Activated CD4-positive, alpha-beta T cell treated with anti-CD3 and anti-CD28 coated beads, Interleukin-2, amount 50 U/mL, for 48 hours (primary cell): Measurements from ENCODE around the gene TMEM51.

Experiments
- DNase-seq, 2 experiments: peaks; one replicate each; pipeline ENCODE4 v3.0.0-alpha.2; 2020

The TMEM51 gene

DNA sequence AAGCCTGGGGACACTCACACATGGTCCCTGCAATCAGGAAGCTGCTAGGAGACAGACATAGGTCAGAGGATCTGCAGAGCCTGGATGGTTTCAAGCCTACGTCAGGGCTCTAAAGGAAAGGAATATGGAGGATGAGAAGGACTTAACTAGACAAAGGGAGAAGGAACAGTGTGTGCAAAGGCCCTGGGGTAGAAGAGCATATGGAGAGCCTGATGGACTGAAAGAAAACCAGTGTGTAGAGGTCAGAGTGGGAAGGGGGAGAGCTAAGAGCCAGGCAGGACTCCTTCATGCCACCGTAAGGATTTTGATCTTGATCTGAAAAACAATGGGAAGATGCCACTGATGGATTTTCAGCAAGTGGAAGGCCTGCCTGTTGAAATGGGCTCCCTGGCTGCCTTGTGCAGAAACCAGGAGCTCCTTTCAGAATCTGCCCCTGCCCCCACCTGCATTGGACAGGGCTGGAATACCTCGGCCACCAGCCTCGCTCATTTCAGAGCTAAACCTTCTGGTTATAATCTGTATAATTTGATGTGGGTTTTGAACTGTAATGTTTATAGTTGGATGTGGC lies 102.1 kb downstream of the TMEM51 start:
- DNase-seq: no peak

DNA sequence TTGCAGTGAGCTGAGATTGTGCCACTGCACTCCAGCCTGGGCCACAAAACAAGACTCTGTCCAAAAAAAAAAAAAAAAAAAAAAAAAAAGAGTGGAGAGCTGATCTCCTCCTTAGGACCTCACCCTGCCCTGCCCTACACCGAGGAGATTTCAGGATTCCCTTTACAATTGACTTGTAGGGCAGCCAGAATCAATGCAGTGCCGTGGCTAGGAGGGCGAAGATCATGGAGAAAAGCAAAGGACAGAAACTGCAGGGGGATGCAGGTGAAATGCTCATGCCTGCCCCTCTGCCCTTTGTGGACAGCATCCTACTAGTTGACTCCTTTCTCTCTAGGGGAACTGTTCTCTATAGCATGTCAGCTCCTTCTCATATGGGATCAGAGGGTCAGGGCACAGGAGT lies 103.0 kb downstream of the TMEM51 start:
- no peak for DNase-seq

DNA sequence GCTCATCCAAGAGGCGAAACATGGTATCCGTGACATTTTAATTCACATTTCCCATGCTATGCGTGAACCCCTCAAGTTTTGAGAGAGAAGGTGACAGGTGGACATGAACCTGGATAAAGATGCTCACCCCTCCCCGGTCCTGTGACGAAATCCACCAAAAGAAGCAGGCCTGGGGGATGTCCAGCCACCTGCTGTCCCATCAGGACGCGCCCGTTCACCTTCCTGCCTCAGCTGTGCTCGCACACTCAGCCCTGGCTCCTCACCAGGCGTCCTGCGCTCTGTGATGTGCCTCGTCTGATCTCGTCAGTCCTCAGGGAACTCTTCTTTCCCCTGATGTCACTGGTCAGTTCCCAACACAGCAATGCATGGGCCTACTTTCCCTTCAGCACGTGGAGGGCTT lies 103.8 kb downstream of the TMEM51 start:
- no peak for DNase-seq

DNA sequence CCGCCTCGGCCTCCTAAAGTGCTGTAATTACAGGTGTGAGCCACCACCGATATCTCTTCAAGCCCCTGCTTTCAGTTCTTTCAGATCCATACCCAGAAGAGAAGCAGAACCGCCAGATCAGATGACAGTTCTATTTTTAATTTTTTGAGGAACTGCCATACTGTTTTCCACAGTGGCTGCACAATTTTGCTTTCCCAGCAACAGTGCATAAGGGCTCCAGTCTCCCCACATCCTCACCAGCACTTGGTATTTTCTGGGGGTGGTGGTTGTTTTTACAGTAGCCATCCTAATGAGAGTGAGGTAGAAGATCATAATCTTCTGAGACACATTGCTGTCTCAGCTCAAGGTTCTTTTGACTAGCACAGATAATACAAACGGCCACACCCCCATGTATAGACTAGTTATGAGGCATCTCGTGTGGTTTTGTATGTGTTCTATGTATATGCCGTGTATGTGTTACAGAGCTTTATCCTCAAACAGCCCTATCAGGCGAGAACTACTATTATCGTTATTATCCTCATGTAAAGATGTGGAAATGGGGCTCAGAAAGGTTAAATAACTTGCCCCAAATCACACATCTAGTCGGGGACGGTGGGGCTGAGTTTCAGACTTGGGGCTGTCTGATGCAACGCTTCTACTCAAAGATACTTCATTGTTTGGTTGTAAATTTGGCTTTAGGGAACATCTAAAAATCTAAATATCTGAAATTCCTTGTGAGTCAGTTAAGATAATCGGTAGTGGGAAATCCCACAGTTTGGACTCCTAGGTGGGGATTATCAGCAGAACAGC lies 105.5 kb downstream of the TMEM51 start:
- no peak for DNase-seq

DNA sequence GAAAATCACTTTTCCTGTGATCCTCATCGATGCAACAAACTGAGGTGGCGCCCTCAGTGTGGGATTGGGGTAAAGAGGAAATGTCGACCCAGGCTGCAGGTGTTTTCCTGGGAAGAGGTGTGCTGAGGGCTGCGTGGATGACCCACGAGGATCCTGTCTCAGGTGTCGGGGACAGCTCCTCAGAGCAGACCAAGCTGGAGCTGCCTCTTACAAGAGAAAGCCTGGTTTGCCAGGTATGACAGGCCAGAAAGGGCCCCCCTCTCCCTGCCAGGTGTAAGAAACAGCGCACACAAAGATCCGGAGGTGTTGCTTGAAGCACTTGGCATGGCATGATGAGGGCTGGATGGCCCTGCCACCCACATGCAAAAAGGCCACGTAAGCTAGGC lies 106.1 kb downstream of the TMEM51 start:
- DNase-seq: no peak

DNA sequence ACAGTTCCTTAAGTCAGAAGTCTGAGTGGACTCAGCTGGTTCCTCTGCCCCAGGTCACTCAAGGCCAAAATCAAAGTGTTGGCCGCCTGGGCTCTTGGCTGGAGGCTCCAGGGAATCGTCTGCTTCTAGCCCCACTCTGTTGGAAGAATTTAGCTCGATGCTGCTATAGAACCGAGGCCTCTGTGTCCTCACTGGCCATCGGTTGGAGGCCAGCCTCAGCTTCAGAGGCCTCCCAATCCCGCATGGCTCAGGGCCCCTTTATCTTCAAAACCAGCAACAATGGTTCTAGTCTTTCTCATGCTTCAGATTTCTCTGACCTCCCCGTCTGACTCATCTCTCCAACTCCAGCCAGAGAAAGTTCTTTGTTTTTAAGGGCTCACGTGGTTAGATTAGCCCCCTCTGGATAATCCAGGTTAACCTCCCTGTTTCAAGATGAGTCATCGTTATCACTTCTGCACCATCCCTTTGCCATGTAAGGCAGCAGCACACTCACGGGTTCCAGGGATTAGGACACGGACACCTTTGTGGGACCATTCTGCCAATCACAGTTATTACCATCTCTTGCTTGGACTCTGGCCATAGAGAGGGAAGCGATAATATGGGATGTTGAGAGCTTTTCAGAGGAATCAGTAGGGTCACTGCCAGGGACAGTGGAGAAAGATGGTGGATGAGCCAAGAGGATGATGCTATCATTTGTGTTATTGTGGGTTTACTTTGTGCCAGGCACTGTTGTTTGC lies 107.0 kb downstream of the TMEM51 start:
- DNase-seq: no peak

DNA sequence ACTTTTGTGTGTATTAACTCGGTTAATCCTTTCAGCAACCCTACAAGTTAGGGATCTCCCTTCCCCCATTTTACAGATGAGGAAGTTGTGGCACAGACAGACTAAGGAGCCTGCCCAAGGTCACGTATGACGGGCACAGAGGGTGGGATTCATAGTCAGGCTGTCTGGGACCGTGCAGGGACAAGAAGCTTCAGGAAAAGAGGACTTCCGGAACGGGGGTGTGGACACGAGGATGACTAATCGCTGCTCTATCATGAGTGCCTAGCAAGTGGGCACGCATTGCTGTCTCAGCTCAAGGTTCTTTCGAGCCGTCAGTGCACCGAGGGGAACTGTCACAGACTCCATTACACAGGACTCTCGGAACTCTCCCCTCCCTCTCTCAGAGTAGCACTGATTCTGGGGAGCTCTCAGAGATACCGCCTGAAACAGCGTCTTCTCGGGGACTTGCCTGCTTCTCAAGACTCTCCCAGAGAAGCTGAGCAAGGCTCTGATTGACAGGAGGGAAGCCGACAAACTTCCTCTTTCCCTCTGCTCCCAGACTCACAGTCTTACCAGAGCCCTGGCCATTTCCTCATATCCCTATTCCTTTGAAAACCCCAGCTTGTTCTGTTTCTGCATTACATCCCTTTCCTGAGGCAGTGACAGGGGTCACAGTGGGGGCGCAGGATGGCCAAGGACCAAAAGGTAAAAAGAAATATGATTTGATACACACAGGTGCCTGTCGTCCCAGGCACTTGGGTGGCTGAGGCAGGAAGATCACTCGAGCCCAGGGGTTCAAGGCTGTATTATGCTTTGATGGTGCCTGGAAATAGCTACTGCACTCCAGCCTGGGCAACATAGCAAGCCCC lies 107.8 kb downstream of the TMEM51 start:
- peak; percentile 21 to 51 for DNase-seq

DNA sequence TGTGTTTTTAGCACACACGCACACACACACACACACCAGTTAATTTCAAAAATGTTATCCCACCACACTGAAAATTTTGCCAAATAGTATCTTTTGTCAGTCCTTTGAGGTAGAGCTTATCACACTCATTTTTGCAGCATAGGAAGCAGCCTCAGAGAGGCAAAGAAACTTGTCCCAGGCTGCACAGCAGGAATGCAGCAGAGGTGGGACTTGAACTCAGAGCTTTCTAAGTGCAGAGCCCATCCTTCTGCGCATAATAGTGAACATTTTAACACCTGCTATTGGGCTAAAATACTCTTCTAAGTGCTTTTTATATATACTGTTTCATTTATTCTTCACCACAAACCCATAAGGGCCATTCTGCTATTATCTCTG lies 108.4 kb downstream of the TMEM51 start:
- DNase-seq: no peak

DNA sequence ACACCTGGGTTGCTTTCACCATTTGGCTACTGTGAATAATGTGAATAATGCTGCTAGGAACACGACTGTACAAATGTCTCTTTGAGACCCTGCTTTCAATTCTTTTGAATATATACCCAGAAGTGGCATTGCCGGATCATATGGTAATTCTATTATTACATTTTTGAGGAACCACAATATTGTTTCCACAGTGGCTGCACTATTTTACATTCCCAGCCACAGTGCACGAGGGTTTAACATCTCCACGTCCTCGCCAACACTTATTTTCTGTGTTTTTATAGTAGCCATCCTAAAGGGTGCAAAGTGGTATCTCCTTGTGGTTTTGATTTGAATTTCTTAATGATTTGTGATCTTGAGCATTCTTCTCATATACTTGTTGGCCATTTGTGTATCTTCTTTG lies 109.2 kb downstream of the TMEM51 start:
- DNase-seq: no peak

DNA sequence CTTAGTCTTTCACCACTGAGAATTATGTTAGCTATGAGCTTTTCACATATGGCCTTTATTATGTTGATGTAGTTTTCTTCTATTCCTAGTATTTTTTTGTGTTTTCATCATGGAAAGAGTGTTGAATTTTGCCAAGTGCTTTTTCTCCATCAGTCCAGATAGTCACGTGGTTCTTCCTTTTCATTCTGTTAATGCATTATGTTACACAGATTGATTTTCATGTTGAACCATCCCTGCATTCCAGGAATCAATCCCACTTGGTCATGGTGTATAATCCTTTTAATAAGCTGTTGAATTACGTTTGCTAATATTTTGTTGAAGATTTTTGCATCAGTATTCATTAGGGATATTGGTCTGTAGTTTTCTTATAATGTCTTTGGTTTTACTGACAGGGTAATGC lies 111.2 kb downstream of the TMEM51 start:
- no peak for DNase-seq
